SU-DHL-6 (cell line): ENCODE results near the gene SPRED2.
A peak's percentile ranks its signal among the peaks of the same experiment; 100 is the strongest.

Experiments
- H2AFZ ChIP-seq: fragments of 200-600 bp; sonication (generic); 2 replicates; pipeline ENCODE4 v1.6.1; 2014; ENCODE audit warnings: low read depth, mild to moderate bottlenecking, moderate library complexity, mixed read lengths, antibody characterized with exemption, low read length; ENCODE audit not compliant: severe bottlenecking
- H3F3A ChIP-seq: fragments of 200-600 bp; shearing (Covaris generic); 2 replicates; pipeline ENCODE4 v1.6.0; 2016; ENCODE audit warnings: antibody characterized with exemption, mild to moderate bottlenecking; ENCODE audit not compliant: insufficient read depth
- H3K27ac ChIP-seq: fragments of 200-600 bp; sonication (generic); 2 replicates; pipeline ENCODE4 v1.5.1; 2016; ENCODE audit warnings: low read depth, mild to moderate bottlenecking, low read length, moderate library complexity, mixed read lengths
- H3K27me3 ChIP-seq: fragments of 200-600 bp; sonication (generic), shearing (Covaris generic); 2 replicates; pipeline ENCODE4 v1.6.0; 2014; ENCODE audit warnings: mild to moderate bottlenecking, low read length
- H3K36me3 ChIP-seq: fragments of 200-600 bp; sonication (generic); 2 replicates; pipeline ENCODE4 v1.6.1; 2014; ENCODE audit warnings: mild to moderate bottlenecking, low read length, mixed read lengths
- H3K4me2 ChIP-seq: fragments of 300-600, 200-600 bp; shearing (Covaris generic), sonication (generic); 2 replicates; pipeline ENCODE4 v1.6.0; 2014; ENCODE audit warnings: low read length, low read depth, mild to moderate bottlenecking; ENCODE audit not compliant: poor library complexity, severe bottlenecking
- H3K4me3 ChIP-seq: fragments of 200-600 bp; sonication (generic); 2 replicates; pipeline ENCODE4 v1.5.1; 2014; ENCODE audit warnings: antibody characterized with exemption, low read length, mild to moderate bottlenecking, mixed read lengths; ENCODE audit not compliant: insufficient read depth, poor library complexity, severe bottlenecking
- H3K79me2 ChIP-seq: fragments of 200-600 bp; sonication (generic); 2 replicates; pipeline ENCODE4 v1.6.1; 2014; ENCODE audit warnings: mild to moderate bottlenecking, low read length, moderate library complexity; ENCODE audit not compliant: insufficient read depth
- H3K9ac ChIP-seq: fragments of 200-600 bp; sonication (generic); 2 replicates; pipeline ENCODE4 v1.7.0; 2014; ENCODE audit warnings: mild to moderate bottlenecking, low read length
- H3K9me2 ChIP-seq: fragments of 200-600 bp; sonication (generic); replicated peaks from 2 replicates; pipeline ENCODE4 v1.6.1; 2014; ENCODE audit warnings: low read length; ENCODE audit not compliant: insufficient read depth
- H3K9me3 ChIP-seq: fragments of 200-600 bp; sonication (generic); 2 replicates; pipeline ENCODE4 v1.6.1; 2014; ENCODE audit warnings: low read length, mixed read lengths; ENCODE audit not compliant: insufficient read depth
- H4K20me1 ChIP-seq: fragments of 200-600 bp; sonication (generic); 2 replicates; pipeline ENCODE4 v1.6.1; 2014; ENCODE audit warnings: low read depth, mild to moderate bottlenecking, antibody characterized with exemption, low read length, moderate library complexity, mixed read lengths
- EZH2phosphoT487 ChIP-seq: fragments of 200-600 bp; sonication (generic), shearing (Covaris generic); conservative IDR thresholded peaks from 2 replicates; pipeline ENCODE4 v1.6.1; 2018; ENCODE audit warnings: mild to moderate bottlenecking, antibody characterized with exemption, low read length, moderate library complexity, mixed read lengths
- TF ChIP-seq, protein P1 (sequence below): fragments of 200-600 bp; sonication (generic); IDR thresholded peaks from one replicate; pipeline ENCODE4 v1.5.1; 2017; ENCODE audit warnings: antibody characterized with exemption, mild to moderate bottlenecking, low read length, moderate library complexity; ENCODE audit not compliant: insufficient read depth, poor library complexity, severe bottlenecking

Gene SPRED2

DNA sequence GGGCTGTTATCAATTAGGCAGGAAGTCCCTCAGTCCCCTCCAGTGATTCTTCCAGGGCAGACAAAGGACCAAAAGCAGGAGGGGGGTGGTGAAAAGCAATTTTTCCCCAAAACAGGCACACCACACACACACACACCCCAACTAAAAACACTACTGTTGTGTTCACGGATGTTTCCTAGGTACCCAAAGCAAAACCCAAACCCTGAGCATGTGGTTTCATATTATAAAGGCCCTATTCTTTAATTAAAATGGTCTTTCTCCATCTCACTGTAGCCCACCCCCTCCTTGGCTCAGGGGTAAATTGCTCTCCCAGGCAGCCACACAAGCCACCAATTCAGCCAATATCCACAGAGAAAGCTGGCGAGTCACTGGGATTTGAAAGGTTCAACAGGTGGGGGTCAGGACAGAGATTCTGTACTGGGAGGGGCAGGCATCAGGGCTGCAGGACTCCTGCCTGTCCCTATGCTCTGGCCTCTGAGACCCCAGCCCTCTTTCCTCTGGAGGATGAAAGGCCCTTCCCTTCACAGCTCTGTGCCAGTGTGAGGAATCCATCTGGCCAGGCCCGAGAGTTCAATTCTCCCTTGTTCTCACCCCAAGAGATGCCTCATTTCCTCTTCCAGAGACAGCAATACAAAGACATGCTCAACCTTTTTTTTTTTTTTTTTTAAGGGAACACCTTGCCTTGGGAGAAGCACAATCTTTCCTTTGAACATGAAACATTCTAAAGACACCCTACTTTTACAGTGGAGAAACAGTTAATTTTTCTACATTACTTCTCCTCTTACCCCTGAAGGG, 43.6 kb downstream of the SPRED2 start:
- H3K36me3 ChIP-seq, result no peaks in the 10 kb centered on the region
- TF ChIP-seq EZH2phosphoT487, result no peak
- TF ChIP-seq, protein P1, sequence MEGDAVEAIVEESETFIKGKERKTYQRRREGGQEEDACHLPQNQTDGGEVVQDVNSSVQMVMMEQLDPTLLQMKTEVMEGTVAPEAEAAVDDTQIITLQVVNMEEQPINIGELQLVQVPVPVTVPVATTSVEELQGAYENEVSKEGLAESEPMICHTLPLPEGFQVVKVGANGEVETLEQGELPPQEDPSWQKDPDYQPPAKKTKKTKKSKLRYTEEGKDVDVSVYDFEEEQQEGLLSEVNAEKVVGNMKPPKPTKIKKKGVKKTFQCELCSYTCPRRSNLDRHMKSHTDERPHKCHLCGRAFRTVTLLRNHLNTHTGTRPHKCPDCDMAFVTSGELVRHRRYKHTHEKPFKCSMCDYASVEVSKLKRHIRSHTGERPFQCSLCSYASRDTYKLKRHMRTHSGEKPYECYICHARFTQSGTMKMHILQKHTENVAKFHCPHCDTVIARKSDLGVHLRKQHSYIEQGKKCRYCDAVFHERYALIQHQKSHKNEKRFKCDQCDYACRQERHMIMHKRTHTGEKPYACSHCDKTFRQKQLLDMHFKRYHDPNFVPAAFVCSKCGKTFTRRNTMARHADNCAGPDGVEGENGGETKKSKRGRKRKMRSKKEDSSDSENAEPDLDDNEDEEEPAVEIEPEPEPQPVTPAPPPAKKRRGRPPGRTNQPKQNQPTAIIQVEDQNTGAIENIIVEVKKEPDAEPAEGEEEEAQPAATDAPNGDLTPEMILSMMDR, result no peak
- peak overlapping the region; percentile 84 for H3K4me2 ChIP-seq
- H3K9ac ChIP-seq, result peak overlapping the region; percentile 63
- peaks cover 87% of the 10 kb centered on the region for H3F3A ChIP-seq
- no peaks in the 10 kb centered on the region for H3K9me2 ChIP-seq
- no peaks in the 10 kb centered on the region for H3K9me3 ChIP-seq
- no peaks in the 10 kb centered on the region for H3K27me3 ChIP-seq
- peak overlapping the region; percentile 95 for H3K27ac ChIP-seq
- H2AFZ ChIP-seq, result no peak overlapping the region
- peak overlapping the region; percentile 11 for H3K4me3 ChIP-seq
- H4K20me1 ChIP-seq, result no peaks in the 10 kb centered on the region
- H3K79me2 ChIP-seq, result peaks cover 89% of the 10 kb centered on the region

DNA sequence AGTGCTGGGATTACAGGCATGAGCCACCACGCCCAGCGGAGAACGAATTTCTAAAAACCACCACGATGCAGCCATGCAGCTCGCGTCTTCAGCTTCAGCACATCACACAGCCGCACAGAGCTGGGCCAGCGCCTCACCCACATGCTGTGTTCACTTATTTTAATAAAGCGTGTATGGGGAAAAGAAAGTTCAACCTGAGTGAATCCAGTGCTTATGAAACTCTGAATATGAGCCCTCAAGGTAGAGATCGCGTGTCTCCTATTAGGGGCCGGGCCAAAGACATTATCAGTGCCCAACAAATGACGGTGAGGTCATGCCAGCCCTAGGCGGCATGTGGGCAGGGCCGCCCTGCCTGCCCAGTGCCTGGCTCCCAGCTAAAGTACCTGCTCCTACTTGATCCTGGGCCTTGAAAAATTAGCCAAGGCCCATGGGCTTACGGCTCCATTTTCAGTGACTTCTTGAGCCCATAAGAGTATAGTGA, 44.3 kb downstream of the SPRED2 start:
- Histone ChIP-seq H3K27ac (peak overlapping the region; percentile 95), H3K79me2 (peaks cover 89% of the 10 kb centered on the region), H3K9me3 (no peaks in the 10 kb centered on the region), H3K36me3 (no peaks in the 10 kb centered on the region), H3K4me2 (peak overlapping the region; percentile 84), H3K9ac (peak overlapping the region; percentile 63), H3K9me2 (no peaks in the 10 kb centered on the region), H3F3A (peaks cover 89% of the 10 kb centered on the region), H3K27me3 (no peaks in the 10 kb centered on the region), H3K4me3 (no peak overlapping the region), H2AFZ (no peak overlapping the region), H4K20me1 (no peaks in the 10 kb centered on the region)
- TF ChIP-seq, protein P1, result no peak
- no peak for TF ChIP-seq EZH2phosphoT487

DNA sequence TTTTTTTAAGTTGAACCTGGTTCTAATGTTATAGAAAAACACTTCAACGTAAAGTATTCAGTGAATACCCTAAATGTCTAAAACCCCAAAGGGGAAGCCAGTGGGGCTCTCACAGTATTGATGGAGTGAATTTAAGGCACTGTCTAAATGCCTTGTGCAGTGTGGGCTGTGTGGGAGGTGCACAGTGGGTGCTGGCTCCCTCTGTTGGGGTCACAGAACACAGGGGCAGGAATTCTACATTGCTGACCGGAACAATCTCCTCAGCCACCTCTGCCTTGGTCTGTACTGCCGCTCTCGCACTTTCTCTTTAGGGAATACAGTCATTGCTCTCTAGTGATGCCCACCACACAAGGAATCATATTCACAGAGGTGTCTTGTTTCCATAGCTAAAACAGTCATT, 45.4 kb downstream of the SPRED2 start:
- H3F3A ChIP-seq, result peaks cover 86% of the 10 kb centered on the region
- TF ChIP-seq, protein P1, result no peak
- no peak for TF ChIP-seq EZH2phosphoT487
- peak overlapping the region; percentile 63 for H3K9ac ChIP-seq
- no peaks in the 10 kb centered on the region for H4K20me1 ChIP-seq
- H2AFZ ChIP-seq, result no peak overlapping the region
- H3K4me2 ChIP-seq, result peak overlapping the region; percentile 84
- H3K9me3 ChIP-seq, result no peaks in the 10 kb centered on the region
- no peaks in the 10 kb centered on the region for H3K27me3 ChIP-seq
- H3K79me2 ChIP-seq, result peaks cover 84% of the 10 kb centered on the region
- H3K36me3 ChIP-seq, result no peaks in the 10 kb centered on the region
- peak overlapping the region; percentile 31 for H3K4me3 ChIP-seq
- H3K9me2 ChIP-seq, result no peaks in the 10 kb centered on the region
- H3K27ac ChIP-seq, result peak overlapping the region; percentile 95
